Cerebellar nuclear complex (tissue), 1 donor: ENCODE data around the gene CPSF3.

Source experiments
- DNase-seq, 2 experiments: peaks; one replicate each; lab custom pipeline; 2025; lab: John Stamatoyannopoulos, UW

Gene CPSF3

GRCh38 chr2:9423100-9423921 lies at the start of gene CPSF3, which contains the start of gene ITGB1BP1:
TSS of gene CPSF3 (plus strand) at chr2:9423654. CDS start at chr2:9423774, 120 bp downstream.
TSS of gene ITGB1BP1 (minus strand) at chr2:9423528. CDS start at chr2:9418697, 4,831 bp downstream.
- DNase-seq: peak; percentile 69 to 92

GRCh38 chr2:9374071-9374730 lies 49.3 kb upstream of the CPSF3 start:
- DNase-seq: no peak

GRCh38 chr2:9375857-9376428 lies 47.5 kb upstream of the CPSF3 start:
- DNase-seq: no peak

- no peak for DNase-seq
Measured at GRCh38 chr2:9377461-9378097, 45.9 kb upstream of the CPSF3 start.

DNA sequence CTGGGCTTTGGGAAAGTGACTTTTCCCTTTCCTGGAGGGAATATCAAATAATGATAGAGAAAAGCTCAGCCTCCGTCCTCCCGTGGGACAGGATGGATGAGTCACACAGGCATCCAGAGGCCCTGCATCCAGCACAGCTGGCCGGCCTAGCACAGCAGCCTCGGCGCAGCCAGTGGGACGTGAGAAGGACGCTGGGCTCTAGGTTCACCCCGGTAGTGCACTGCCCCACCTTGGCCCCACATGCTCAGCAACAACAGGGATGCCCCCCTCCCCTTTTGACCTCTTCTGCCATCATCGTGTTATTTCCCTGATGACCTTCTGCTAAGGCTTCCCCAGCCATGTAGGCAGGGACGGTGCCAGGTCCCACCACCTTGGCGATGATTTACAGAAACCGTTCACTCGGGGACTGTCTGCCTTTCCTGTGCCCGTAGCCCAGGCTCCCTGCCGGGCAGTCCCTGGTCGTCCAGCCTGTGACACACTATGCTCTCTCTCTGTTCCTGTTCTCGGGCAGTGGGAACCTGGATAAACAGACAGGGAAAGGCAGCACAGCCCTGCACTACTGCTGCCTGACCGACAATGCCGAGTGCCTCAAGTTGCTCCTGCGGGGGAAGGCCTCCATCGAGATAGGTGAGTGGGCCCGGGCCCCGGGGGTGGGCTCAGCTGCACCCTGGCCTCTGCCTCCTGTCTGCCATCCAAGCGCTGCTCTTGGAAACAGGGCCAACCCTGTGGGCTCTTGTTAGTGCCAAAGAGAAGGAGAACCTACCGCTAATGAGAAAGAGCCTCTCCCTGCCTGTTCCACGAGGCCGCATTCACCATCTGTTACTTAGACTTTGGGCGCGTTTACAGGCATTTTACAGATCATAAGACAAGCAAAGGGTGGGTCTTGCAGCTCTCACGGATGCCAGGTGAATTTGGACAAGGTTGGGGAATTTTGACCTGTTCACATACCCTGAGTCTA lies 44.7 kb upstream of the CPSF3 start:
- peak; percentile 61 to 76 for DNase-seq

GRCh38 chr2:9379391-9379755 lies 44.1 kb upstream of the CPSF3 start:
- no peak for DNase-seq

DNA sequence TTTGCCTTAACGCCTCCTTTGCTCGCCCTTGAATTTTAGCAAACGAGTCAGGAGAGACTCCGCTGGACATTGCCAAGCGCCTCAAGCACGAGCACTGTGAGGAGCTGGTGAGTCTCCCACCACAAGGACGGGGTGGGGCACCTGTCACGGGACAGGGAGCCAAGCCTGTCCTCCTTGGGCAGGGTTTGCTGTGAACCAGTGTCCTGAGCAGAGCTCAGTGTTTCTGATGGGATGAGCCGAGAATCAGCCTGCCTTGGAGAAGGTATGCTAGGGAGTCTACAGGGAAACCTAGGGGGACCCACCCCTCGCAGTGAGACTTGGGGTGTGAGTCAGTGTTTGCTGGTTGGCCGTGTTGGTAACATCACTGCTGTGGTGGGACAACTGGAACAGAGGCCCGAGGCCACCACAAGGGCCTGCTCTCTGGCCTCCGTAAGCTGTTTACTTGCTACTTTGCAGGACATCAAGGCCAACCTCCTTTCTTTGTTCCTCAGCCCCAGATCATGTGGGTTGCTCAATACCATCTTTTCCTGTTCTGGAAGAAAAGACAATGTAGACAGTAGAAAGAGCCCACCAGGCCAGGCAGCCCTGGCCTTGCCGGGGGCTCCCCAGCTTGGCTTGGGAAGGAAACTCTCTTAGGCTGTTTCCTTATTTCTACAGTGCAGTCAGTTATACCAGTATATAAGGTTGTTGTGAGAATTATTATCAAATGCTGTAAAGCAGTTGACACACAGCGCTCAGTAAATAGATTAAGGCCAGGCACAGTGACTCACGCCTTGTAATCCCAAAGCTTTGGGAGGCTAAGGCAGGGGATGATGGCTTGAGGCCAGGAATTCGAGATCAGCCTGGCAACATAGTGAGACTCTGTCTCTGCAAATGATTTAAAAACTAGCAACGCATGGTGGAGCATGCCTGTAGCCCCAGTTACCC lies 42.5 kb upstream of the CPSF3 start:
- DNase-seq: no peak

DNA sequence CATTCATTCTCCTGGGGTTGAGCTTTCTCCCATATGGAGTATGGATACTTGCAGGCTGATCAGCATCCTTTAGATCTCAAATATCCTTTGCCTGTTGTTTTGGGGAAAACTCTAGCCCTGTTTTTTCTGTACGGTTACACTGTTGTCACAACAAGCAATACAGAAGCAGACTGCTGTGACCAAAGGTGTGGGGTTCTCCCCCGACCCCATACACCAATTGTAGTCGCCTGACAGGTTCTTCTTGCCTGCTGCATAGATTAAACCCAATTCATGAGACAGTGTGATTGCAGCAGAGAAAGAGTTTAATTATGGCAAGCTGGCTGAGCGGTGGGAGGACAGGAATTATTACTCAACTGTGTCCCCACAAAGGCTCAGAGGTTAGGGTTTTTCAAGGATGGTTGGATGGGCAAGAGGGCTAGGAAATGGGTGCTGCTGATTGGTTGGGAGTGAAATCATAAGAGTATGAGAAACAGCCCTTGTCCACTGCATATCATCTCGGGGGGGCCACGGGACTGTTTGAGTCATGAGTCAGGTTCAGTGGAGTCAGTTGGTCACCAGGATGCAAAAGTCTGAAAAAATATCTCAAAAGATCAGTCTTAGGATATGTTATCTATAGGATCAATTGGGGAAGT lies 40.7 kb upstream of the CPSF3 start:
- no peak for DNase-seq

DNA sequence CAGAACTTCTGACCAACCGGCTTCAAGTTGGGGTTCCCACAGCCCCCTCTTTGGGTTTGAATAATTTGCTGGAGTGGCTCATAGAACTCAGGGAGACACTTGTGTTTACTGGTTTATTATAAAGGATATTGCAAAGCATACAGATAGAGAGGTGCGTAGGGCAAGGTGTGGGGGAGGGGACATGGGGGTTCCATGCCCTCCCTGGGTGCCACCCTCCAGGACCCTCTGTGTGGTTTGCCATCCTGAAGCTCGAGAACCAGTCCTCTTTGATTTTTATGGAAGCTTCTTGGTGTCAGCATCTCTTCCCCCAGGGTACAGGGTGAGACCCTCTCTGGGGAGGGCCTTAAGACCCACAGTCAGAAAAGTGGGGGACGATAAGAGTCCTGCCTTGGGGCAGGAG lies 38.9 kb upstream of the CPSF3 start:
- DNase-seq: no peak

DNA sequence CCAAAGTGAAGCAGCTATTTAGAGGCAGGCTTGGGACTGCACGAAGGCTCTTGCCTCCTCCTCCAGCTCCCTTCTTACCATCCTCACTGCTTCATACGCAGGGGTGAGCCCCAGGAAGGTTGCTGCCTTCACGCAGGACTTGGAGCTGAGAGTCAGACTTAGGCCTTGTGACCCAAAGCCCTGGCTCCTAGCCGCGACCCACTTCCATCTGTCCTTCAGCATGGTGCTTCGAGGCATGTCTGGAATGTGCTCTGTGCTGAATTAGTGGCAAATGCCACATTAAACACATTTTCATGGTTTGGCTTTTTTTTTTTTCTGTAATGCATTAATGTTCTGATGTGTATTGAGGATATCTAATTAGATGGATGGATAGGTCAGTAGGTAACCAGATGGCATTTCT lies 37.6 kb upstream of the CPSF3 start:
- DNase-seq: no peak

- DNase-seq: no peak
Measured at GRCh38 chr2:9388199-9388681, 35.2 kb upstream of the CPSF3 start.

DNA sequence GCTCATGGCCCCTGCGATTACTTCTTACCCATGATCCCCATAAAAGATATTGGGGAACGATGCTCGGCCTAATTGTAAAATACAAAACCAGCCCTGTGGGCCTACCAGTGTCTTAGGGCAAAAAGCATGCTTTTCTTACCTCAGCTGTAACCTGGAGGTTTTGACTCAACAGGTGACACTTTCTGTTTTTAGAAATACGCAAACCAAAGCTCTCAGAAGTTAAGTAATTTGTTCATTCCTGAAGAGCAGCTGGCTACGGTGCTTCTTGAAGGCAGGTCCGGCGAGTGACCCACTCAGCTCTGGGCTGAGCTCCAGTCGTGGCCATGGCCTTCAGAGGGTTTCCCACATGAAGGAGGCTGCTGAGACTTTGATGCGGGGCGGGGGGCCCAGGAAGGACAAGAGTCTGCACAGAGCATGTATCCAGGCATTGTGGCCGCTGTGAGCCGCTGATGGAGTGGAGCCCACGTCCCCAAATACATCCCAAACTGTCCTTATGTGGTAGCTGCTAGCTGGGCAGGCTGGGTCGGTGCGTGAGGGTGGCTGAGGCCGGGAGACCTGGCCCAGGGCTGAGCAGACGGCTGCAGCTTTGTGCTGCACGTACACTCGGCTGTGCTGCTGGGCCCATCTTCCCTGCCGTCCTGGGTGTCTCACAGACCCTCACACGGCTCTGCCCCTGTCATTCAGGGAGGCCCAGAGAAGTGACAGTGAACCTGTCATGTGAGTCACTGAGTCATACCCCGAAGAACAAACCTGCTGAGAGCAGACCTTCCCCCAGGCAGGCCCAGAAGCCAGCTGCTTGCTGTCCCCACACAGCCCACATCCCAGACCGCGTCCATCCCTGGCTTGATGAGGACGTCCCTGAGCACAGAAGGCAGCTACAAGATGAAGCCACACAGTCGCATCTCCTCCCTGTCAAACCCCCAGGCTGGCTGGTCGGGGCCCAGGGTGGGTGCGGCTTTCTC lies 34.2 kb upstream of the CPSF3 start:
- no peak for DNase-seq

DNA sequence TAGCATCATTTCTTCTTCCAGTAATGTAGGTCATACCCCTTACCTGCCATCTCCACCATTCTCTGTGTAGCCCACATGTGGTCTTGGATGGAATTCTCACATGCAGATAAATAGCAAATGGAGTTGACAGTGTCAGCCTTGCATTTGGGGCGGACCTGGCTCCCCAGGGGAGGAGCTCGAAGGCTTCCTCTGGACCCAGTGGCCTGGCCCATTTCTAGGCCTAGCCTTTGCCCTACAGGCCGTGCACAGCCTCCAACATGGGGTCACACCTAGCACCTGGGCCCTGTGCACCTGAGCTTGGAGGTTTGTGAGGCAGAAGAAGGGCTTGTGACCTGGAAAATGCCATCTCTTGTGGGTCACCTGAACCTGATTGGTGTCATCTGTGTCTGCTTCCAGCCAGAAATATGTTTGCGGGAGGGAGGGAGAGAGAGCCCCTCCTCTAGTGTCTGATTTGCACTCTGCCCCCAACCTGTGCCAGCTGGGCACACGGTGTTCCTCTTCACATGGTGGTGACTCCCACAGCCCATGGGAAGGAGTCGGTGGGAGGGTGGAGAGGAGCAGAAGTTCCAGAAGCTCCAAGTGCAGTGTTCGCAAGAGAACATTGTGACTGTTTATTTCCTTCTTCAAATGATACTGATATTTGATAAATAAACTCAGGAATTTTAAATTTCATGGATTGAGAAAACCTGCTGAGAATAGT lies 33.2 kb upstream of the CPSF3 start:
- no peak for DNase-seq

- no peak for DNase-seq
Measured at GRCh38 chr2:9390991-9391390, 32.5 kb upstream of the CPSF3 start.

DNA sequence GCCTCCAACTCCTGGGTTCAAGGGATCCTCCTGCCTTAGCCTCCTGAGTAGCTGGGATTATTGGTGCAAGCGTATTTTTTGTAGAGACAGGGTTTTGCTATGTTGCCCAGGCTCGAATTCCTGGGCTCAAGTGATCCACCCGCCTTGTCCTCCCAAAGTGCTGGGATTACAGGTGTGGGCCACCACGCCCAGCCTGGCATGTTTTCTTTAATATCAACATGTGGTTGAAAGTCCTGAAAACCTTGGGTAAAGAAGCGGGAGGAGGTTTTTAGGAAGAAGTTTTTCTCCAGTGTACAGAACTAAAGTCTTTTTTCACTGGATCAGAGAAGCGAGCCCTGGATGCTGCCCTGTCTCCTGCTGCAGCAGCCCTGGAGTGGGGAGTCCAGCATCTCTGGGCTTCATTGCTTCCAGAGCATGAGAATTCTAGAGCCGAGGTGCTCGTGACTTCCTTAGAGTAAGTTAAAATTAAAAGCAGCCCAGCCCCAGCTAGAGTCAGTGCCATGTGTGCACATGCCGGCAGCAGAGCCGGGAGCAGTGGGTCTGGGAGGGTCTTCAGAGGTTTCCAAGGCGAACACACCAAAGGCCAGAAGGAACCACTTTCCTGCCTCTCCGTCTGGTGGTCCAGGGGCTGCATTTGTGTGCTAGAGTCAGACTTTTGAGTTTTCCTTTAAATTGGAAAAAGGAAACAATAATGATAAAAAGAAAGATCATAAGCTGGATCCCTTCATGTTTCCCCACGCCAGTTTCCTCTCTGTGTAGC lies 31.3 kb upstream of the CPSF3 start:
- no peak for DNase-seq

DNA sequence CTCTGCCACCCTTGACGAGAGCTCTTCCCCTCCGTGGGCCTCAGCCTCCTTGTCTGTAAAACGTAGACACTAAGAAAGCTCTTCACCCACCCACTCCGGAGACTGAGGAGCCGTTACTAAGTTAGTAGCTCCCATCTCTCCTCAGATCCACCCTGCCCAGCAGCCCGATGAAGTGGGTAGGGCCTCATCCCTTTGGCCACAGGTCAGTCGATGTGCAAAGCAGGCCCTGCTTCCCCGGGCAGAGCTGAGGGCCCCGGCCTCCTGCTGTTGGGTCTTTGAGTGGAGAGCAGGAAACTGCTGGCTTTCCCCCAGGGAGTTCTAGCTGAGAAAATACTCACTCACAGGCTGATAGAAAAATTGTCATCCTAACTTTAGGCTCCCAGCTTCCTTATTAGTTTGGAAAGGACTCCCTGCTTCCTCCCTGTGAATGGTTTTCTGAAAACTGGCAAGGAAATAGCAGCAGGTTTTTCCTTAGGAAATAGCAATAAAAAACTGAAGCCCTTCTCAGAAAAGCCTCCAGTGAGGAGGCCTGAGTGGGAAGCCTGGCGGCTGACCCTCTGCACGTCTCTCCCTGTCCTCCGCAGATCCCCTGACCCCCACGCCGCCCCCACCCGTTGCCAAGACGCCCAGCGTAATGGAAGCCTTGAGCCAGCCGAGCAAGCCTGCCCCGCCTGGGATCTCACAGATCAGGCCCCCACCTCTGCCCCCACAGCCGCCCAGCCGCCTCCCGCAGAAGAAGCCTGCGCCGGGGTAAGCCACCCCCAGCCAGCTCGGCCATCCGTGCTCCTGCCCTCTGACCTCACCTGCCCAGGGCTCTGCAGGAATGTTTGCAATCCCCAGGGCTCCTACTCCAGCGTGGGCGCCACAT lies 30.3 kb upstream of the CPSF3 start:
- no peak for DNase-seq
